HCT116 (cell line): ENCODE data around the gene FCRL5. TPM values are rescaled to one million over a fixed set of nuclear protein-coding genes. Genes with fewer than 3 reads are reported as not detected.

ENCODE experiments used
- ATAC-seq: fragments of 200-7000 bp; cut with Tn5 transposase; 2 replicates; pipeline ENCODE4 v1.9.1; 2020; ENCODE audit warnings: mild to moderate bottlenecking, moderate library complexity
- BruUV-seq: library from RNA; stranded (reverse); fragments of 400-500 nt; replicated peaks from 2 replicates; lab custom pipeline; 2021; lab: Mats Ljungman, UMichigan
- CTCF ChIA-PET: fragments of 300-600 bp; sonication (Branson Sonifier 250); formaldehyde crosslinking; loops from one replicate; lab custom pipeline; 2021; ENCODE audit warnings: antibody characterized with exemption; lab: Charles Lee
- POLR2A ChIA-PET: fragments of 300-600, 350-600 bp; sonication (Branson Sonifier 250); formaldehyde crosslinking; loops from one replicate; lab custom pipeline; 2021; ENCODE audit warnings: antibody characterized with exemption; lab: Charles Lee
- RAD21 ChIA-PET, 2 experiments: fragments of 300-600 bp; sonication (Branson Sonifier 250); formaldehyde crosslinking; loops; one replicate each; lab custom pipeline; 2023; ENCODE audit warnings: low total read pairs in 2 of 2; ENCODE audit not compliant: uncharacterized antibody in 2 of 2, unreplicated experiment in 2 of 2, low non-redundant PET in 1 of 2; lab: Charles Lee
- DNase-seq: peaks from one replicate; pipeline ENCODE4 v3.0.0-alpha.2; 2010; ENCODE audit warnings: low read depth, low spot score
- H2AFZ ChIP-seq: fragments of 200-600 bp; shearing (Covaris generic), sonication (generic); 2 replicates; pipeline ENCODE4 v1.6.1; 2017; ENCODE audit warnings: low read depth, mixed run types, mixed read lengths, antibody characterized with exemption, low read length; ENCODE audit not compliant: poor library complexity, severe bottlenecking
- H3K27ac ChIP-seq: 2 replicates; pipeline ENCODE4 v1.5.1; 2012; ENCODE audit warnings: low read depth, low read length
- H3K27me3 ChIP-seq: fragments of 200-600 bp; sonication (generic); 2 replicates; pipeline ENCODE4 v1.6.1; 2016; ENCODE audit warnings: mixed run types, low read length, mixed read lengths; ENCODE audit not compliant: insufficient read depth
- H3K36me3 ChIP-seq, 2 experiments: fragments of 200-500 bp in 1 of 2; fragments of 200-600 bp in 1 of 2; sonication (Bioruptor generic) in 1 of 2; sonication (generic) in 1 of 2; 2 replicates each; pipeline versions ENCODE4 v1.5.1 to v1.6.1; 2014 to 2016; ENCODE audit warnings: low read length in 2 of 2, inconsistent platforms in 1 of 2, mixed read lengths in 1 of 2, mixed run types in 1 of 2; ENCODE audit not compliant: insufficient read depth in 2 of 2, control insufficient read depth in 1 of 2
- H3K4me1 ChIP-seq, 2 experiments: fragments of 200-600 bp in 1 of 2; sonication (generic) in 1 of 2; 2 replicates each; pipeline versions ENCODE4 v1.5.1 to v1.6.1; 2012 to 2017; ENCODE audit warnings: low read length in 2 of 2, inconsistent platforms in 1 of 2, mild to moderate bottlenecking in 1 of 2, mixed read lengths in 1 of 2, mixed run types in 1 of 2, moderate library complexity in 1 of 2; ENCODE audit not compliant: insufficient read depth in 2 of 2, control insufficient read depth in 1 of 2
- H3K4me2 ChIP-seq: fragments of 200-600 bp; sonication (generic); 2 replicates; pipeline ENCODE4 v1.6.1; 2017; ENCODE audit warnings: mixed run types, low read length, mixed read lengths
- H3K4me3 ChIP-seq, 2 experiments: fragments of 200-600 bp in 1 of 2; sonication (generic) in 1 of 2; replicated peaks in 1 of 2; 2 replicates each; pipeline ENCODE4 v1.5.1; 2011 to 2016; ENCODE audit warnings: low read length in 2 of 2, control low read depth in 1 of 2, low read depth in 1 of 2, mild to moderate bottlenecking in 1 of 2, mixed read lengths in 1 of 2, mixed run types in 1 of 2
- H3K79me2 ChIP-seq: fragments of 200-600 bp; sonication (generic); 2 replicates; pipeline ENCODE4 v1.6.1; 2017; ENCODE audit warnings: mild to moderate bottlenecking, mixed run types, low read length, moderate library complexity, mixed read lengths; ENCODE audit not compliant: insufficient read depth
- H3K9ac ChIP-seq: fragments of 200-600 bp; sonication (generic); 2 replicates; pipeline ENCODE4 v1.6.1; 2016; ENCODE audit warnings: low read length, mixed read lengths
- H3K9me2 ChIP-seq: fragments of 200-600 bp; sonication (generic), shearing (Covaris generic); 2 replicates; pipeline ENCODE4 v1.6.1; 2017; ENCODE audit warnings: mixed run types, mild to moderate bottlenecking, moderate library complexity; ENCODE audit not compliant: insufficient read depth
- H3K9me3 ChIP-seq, 2 experiments: fragments of 200-500 bp in 1 of 2; fragments of 200-600 bp in 1 of 2; sonication (Bioruptor generic) in 1 of 2; sonication (generic) in 1 of 2; 2 replicates each; pipeline ENCODE4 v1.6.1; 2014 to 2017; ENCODE audit warnings: low read length in 2 of 2, mixed read lengths in 2 of 2, inconsistent platforms in 1 of 2, low read depth in 1 of 2, mild to moderate bottlenecking in 1 of 2, mixed run types in 1 of 2, moderate library complexity in 1 of 2; ENCODE audit not compliant: control insufficient read depth in 1 of 2, insufficient read depth in 1 of 2
- H4K20me1 ChIP-seq: fragments of 200-600 bp; sonication (generic), shearing (Covaris generic); 2 replicates; pipeline ENCODE4 v1.6.1; 2017; ENCODE audit warnings: mixed run types, mild to moderate bottlenecking, moderate library complexity; ENCODE audit not compliant: insufficient read depth
- ATF3 ChIP-seq: IDR thresholded peaks from 2 replicates; pipeline ENCODE4 v1.6.1; 2012
- EGR1 ChIP-seq: IDR thresholded peaks from 2 replicates; pipeline ENCODE4 v1.6.1; 2012; ENCODE audit warnings: low read depth
- EZH2 ChIP-seq: fragments of 200-600 bp; sonication (generic); IDR thresholded peaks from 2 replicates; pipeline ENCODE4 v1.6.1; 2017; ENCODE audit warnings: antibody characterized with exemption, mixed run types
- EZH2phosphoT487 ChIP-seq: fragments of 200-600 bp; IDR thresholded peaks from 2 replicates; pipeline ENCODE4 v1.6.1; 2018; ENCODE audit warnings: antibody characterized with exemption, borderline replicate concordance
- FOSL1 ChIP-seq: IDR thresholded peaks from 2 replicates; pipeline ENCODE4 v1.6.1; 2012; ENCODE audit warnings: low read depth
- JUND ChIP-seq: IDR thresholded peaks from 2 replicates; pipeline ENCODE4 v1.6.1; 2012
- POLR2AphosphoS5 ChIP-seq: IDR thresholded peaks from 2 replicates; pipeline ENCODE4 v1.6.1; 2011; ENCODE audit warnings: mild to moderate bottlenecking, low read depth, low read length, moderate library complexity
- RAD21 ChIP-seq: IDR thresholded peaks from 2 replicates; pipeline ENCODE4 v1.6.1; 2012; ENCODE audit warnings: low read depth, mild to moderate bottlenecking
- REST ChIP-seq: IDR thresholded peaks from 2 replicates; pipeline ENCODE4 v1.6.1; 2012; ENCODE audit warnings: low read depth
- SP1 ChIP-seq: IDR thresholded peaks from 2 replicates; pipeline ENCODE4 v1.6.1; 2012; ENCODE audit warnings: low read depth
- ZFX ChIP-seq: fragments of 450-650 bp; IDR thresholded peaks from 2 replicates; pipeline ENCODE4 v1.6.1; 2017
- intact Hi-C: fragments of 100-400 bp; cut with micrococcal nuclease; formaldehyde crosslinking; loops from 2 replicates; pipeline ENCODE4 v1.10.0; 2022
- total RNA-seq: library from RNA; stranded (reverse); gene quantifications from one replicate; pipeline ENCODE4 v1.2.1, GENCODE V29; 2021; ENCODE audit not compliant: unreplicated experiment

FCRL5 gene
- total RNA-seq, 1 experiment from 2014 or later: not detected

- CTCF ChIA-PET: no interaction called here
- no TSS peak for BruUV-seq
Measured at GRCh38 chr1:157574836-157575235, 22.5 kb upstream of the FCRL5 start.

More at GRCh38 chr1:157574836-157575235, 22.5 kb upstream of the FCRL5 start:
- H3K9me2 ChIP-seq: no peaks in the 10 kb centered on the region
- TF ChIP-seq ZFX (no peak), ATF3 (no peak), REST (no peak), POLR2AphosphoS5 (no peak), EZH2phosphoT487 (no peak), EZH2 (no peak), FOSL1 (no peak), JUND (no peak), SP1 (no peak), EGR1 (no peak), RAD21 (no peak)
- no peaks in the 10 kb centered on the region for H3K36me3 ChIP-seq
- intact Hi-C loops: no loop called here
- H3K79me2 ChIP-seq: no peaks in the 10 kb centered on the region
- ATAC-seq (no peak), DNase-seq (no peak)
- no peaks in the 10 kb centered on the region for H3K9me3 ChIP-seq
- H3K9ac ChIP-seq: no peak overlapping the region
- peaks cover 57% of the 10 kb centered on the region for H3K27me3 ChIP-seq
- no peak overlapping the region for H3K4me3 ChIP-seq
- POLR2A ChIA-PET: no interaction called here
- no peaks in the 10 kb centered on the region for H4K20me1 ChIP-seq
- RAD21 ChIA-PET: no interaction called here
- no peak overlapping the region for H3K27ac ChIP-seq
- H3K4me2 ChIP-seq: no peak overlapping the region
- H3K4me1 ChIP-seq: no peaks in the 10 kb centered on the region
- H2AFZ ChIP-seq: no peak overlapping the region
